MCF 10A (cell line): ENCODE results near the gene RAD54L. TPM values are rescaled to one million over a fixed set of nuclear protein-coding genes. Genes with fewer than 3 reads are reported as not detected.
"Not testable (repeated sequence)": the region's sequence is repeated elsewhere in the genome, so short reads cannot be mapped to it uniquely, and the experiment has no call there.

Source experiments
- BruUV-seq: library from RNA; stranded (reverse); fragments of 400-500 nt; replicated peaks from 2 replicates; lab custom pipeline; 2021; lab: Mats Ljungman, UMichigan
- CTCF ChIA-PET: fragments of 300-600 bp; sonication (Branson Sonifier 250); formaldehyde crosslinking; extraction: SDS; loops from one replicate; lab custom pipeline; 2021; ENCODE audit warnings: antibody characterized with exemption, inconsistent platforms; lab: Yijun Ruan, JAX
- POLR2A ChIA-PET: fragments of 300-600, 350-650 bp; sonication (Branson Sonifier 250); formaldehyde crosslinking; extraction: SDS; loops from one replicate; lab custom pipeline; 2020; ENCODE audit warnings: antibody characterized with exemption, inconsistent platforms; lab: Yijun Ruan, JAX
- DNase-seq: peaks from one replicate; pipeline ENCODE4 v3.0.0-alpha.2; 2018; ENCODE audit not compliant: unreplicated experiment
- H3K27ac Mint-ChIP-seq: one replicate; pipeline ENCODE4 v1.8.0; 2022; ENCODE audit warnings: mild to moderate bottlenecking, low read depth, mixed read lengths; ENCODE audit not compliant: unreplicated experiment
- H3K27me3 Mint-ChIP-seq: one replicate; pipeline ENCODE4 v1.8.0; 2022; ENCODE audit warnings: mixed read lengths; ENCODE audit not compliant: insufficient read depth, unreplicated experiment
- H3K36me3 Mint-ChIP-seq: one replicate; pipeline ENCODE4 v1.8.0; 2022; ENCODE audit warnings: mild to moderate bottlenecking, moderate library complexity, mixed read lengths; ENCODE audit not compliant: insufficient read depth, unreplicated experiment
- H3K4me1 Mint-ChIP-seq: one replicate; pipeline ENCODE4 v1.8.0; 2022; ENCODE audit warnings: mixed read lengths; ENCODE audit not compliant: insufficient read depth, unreplicated experiment
- H3K4me3 Mint-ChIP-seq: one replicate; pipeline ENCODE4 v1.8.0; 2022; ENCODE audit warnings: mild to moderate bottlenecking, moderate library complexity, mixed read lengths; ENCODE audit not compliant: unreplicated experiment
- H3K9me3 Mint-ChIP-seq: one replicate; pipeline ENCODE4 v1.8.0; 2022; ENCODE audit warnings: mixed read lengths; ENCODE audit not compliant: unreplicated experiment
- CTCF ChIP-seq: fragments of 200-600 bp; IDR thresholded peaks from one replicate; pipeline ENCODE4 v1.8.0; 2022; ENCODE audit warnings: antibody characterized with exemption, mild to moderate bottlenecking; ENCODE audit not compliant: unreplicated experiment
- intact Hi-C: fragments of 100-400 bp; cut with micrococcal nuclease; formaldehyde crosslinking; loops from 2 replicates; pipeline ENCODE4 v1.14.1; 2022
- total RNA-seq: library from RNA; stranded (reverse); gene quantifications from 2 replicates; pipeline ENCODE4 v1.2.3, GENCODE V29; 2022

Gene RAD54L
- total RNA-seq, 1 experiment from 2014 or later = 4.5 TPM

- intact Hi-C loops = no loop called here
- H3K27ac Mint-ChIP-seq = no peak overlapping the region
- DNase-seq = no peak
- no TSS peak for BruUV-seq
- ChIA-PET CTCF (interaction anchor here (0.5 to 3.5 kb wide), 4 partner anchors 8 to 56 kb away, joined by 3 to 26 read pairs (median 12); no protein-coding TSS in a partner anchor), POLR2A (no interaction called here)
- no peak overlapping the region for H3K4me3 Mint-ChIP-seq
- no peak for TF ChIP-seq CTCF
- no peaks in the 10 kb centered on the region for H3K27me3 Mint-ChIP-seq
- no peaks in the 10 kb centered on the region for H3K9me3 Mint-ChIP-seq
- H3K36me3 Mint-ChIP-seq = no peaks in the 10 kb centered on the region
- no peaks in the 10 kb centered on the region for H3K4me1 Mint-ChIP-seq
Measured at GRCh38 chr1:46236882-46237281, 10.7 kb upstream of the RAD54L start.

- CTCF ChIA-PET = interaction anchor here (1.2 to 3.3 kb wide), 2 partner anchors 16 to 60 kb away, joined by 3 to 21 read pairs; no protein-coding TSS in a partner anchor
- H3K4me3 Mint-ChIP-seq, intact Hi-C loops, H3K27ac Mint-ChIP-seq, H3K9me3 Mint-ChIP-seq, H3K4me1 Mint-ChIP-seq, BruUV-seq, POLR2A ChIA-PET, H3K27me3 Mint-ChIP-seq, DNase-seq, H3K36me3 Mint-ChIP-seq: not testable (repeated sequence)
Measured at GRCh38 chr1:46238865-46239264, 8.7 kb upstream of the RAD54L start.

DNA sequence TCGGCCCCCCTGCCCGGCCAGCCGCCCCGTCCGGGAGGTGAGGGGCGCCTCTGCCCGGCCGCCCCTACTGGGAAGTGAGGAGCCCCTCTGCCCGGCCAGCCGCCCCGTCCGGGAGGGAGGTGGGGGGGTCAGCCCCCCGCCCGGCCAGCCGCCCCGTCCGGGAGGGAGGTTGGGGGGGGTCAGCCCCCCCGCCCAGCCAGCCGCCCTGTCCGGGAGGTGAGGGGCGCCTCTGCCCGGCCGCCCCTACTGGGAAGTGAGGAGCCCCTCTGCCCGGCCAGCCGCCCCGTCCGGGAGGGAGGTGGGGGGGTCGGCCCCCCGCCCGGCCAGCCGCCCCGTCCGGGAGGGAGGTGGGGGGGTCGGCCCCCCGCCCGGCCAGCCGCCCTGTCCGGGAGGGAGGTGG is 5.8 kb upstream of the RAD54L start:
- POLR2A ChIA-PET, intact Hi-C loops, H3K27me3 Mint-ChIP-seq, BruUV-seq, H3K4me3 Mint-ChIP-seq, H3K4me1 Mint-ChIP-seq, DNase-seq, H3K9me3 Mint-ChIP-seq, H3K27ac Mint-ChIP-seq, CTCF ChIA-PET, H3K36me3 Mint-ChIP-seq: not testable (repeated sequence)

- ChIA-PET CTCF (no interaction called here), POLR2A (no interaction called here)
- no peak overlapping the region for H3K27ac Mint-ChIP-seq
- no peaks in the 10 kb centered on the region for H3K9me3 Mint-ChIP-seq
- no peak overlapping the region for H3K4me3 Mint-ChIP-seq
- H3K36me3 Mint-ChIP-seq = no peaks in the 10 kb centered on the region
- no peak for DNase-seq
- H3K27me3 Mint-ChIP-seq = no peaks in the 10 kb centered on the region
- TF ChIP-seq CTCF = no peak
- no TSS peak for BruUV-seq
- peaks cover 5% of the 10 kb centered on the region for H3K4me1 Mint-ChIP-seq
- intact Hi-C loops = no loop called here
Measured at GRCh38 chr1:46242918-46243317, 4.6 kb upstream of the RAD54L start.

DNA sequence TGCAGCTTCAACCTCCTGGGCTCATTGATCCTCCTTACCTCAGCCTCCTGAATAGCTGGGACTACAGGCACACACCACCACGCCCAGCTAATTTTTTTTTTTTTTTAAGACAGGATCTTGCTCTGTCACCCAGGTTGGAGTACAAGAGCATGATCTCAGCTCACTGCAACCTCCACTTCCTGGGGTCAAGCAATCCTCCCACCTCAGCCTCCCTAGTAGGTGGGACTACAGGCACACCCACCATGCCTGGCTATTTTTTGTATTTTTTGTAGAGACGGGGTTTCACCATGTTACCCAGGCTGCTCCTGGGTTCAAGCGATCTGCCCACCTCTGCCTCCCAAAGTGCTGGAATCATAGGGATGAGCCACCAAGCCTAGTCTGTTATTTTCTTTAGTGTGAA is 3.7 kb upstream of the RAD54L start:
- BruUV-seq, H3K27me3 Mint-ChIP-seq, H3K36me3 Mint-ChIP-seq, H3K27ac Mint-ChIP-seq, H3K4me3 Mint-ChIP-seq, H3K9me3 Mint-ChIP-seq, DNase-seq: not testable (repeated sequence)
- H3K4me1 Mint-ChIP-seq = peaks cover 13% of the 10 kb centered on the region
- intact Hi-C loops = loop anchor here (2.0 kb wide), 1 partner anchor 105 kb away; no protein-coding TSS in a partner anchor
- ChIA-PET CTCF (interaction anchor here (0.6 to 1.1 kb wide), 5 partner anchors 20 to 558 kb away, joined by 3 to 6 read pairs (median 3); no protein-coding TSS in a partner anchor), POLR2A (interaction anchor here (1.1 kb wide), 1 partner anchor 96 kb away, joined by 3 read pairs; no protein-coding TSS in a partner anchor)
